ENCODE results near the gene B9D1.

DNA sequence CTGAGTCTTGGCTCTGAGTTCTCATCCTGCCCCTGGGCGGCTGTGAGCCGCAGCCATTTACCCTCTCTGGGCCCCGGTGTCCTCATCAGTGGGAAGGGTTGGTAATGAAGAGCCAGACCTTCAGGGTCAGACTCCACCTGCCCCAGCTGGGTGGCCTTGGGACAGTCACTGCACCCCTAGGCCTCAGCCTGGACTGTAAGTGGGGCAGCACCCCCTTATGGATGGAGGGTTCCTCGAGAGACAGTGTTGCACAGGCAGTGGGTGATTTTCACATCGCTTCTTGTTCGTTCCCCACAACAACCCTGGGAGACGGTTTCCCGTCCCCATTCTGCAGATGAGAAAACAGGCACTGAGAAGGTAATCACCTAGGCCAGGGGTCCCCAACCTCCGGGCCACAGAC lies 60.5 kb downstream of the B9D1 start:
- TF ChIP-seq, protein P1, sequence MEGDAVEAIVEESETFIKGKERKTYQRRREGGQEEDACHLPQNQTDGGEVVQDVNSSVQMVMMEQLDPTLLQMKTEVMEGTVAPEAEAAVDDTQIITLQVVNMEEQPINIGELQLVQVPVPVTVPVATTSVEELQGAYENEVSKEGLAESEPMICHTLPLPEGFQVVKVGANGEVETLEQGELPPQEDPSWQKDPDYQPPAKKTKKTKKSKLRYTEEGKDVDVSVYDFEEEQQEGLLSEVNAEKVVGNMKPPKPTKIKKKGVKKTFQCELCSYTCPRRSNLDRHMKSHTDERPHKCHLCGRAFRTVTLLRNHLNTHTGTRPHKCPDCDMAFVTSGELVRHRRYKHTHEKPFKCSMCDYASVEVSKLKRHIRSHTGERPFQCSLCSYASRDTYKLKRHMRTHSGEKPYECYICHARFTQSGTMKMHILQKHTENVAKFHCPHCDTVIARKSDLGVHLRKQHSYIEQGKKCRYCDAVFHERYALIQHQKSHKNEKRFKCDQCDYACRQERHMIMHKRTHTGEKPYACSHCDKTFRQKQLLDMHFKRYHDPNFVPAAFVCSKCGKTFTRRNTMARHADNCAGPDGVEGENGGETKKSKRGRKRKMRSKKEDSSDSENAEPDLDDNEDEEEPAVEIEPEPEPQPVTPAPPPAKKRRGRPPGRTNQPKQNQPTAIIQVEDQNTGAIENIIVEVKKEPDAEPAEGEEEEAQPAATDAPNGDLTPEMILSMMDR (conservative IDR thresholded peaks at IDR 0.05; ENCODE audit: low read depth in 2 of 2) = peak in 1 of 2 experiments; percentile 37; a peak in 2 of 4 replicates
- TF ChIP-seq POLR2AphosphoS5 (IDR thresholded peaks at IDR 0.05; ENCODE audit: low read depth) (no peak), EZH2 (IDR thresholded peaks at IDR 0.05; ENCODE audit: low read depth, unreplicated experiment) (no peak), EZH2phosphoT487 (IDR thresholded peaks at IDR 0.05; ENCODE audit: unreplicated experiment) (no peak), ZNF331 (CRISPR knock-in tag; IDR thresholded peaks at IDR 0.05; ENCODE audit: low read depth) (no peak), JUNB (IDR thresholded peaks at IDR 0.05; ENCODE audit: unreplicated experiment) (no peak), CREB1 (CRISPR knock-in tag; IDR thresholded peaks at IDR 0.05; ENCODE audit: low read depth) (no peak), ZNF114 (CRISPR knock-in tag; IDR thresholded peaks at IDR 0.05) (no peak), STAT1 (IDR thresholded peaks at IDR 0.05; ENCODE audit: unreplicated experiment) (no peak)
- TF ChIP-seq, protein P2, sequence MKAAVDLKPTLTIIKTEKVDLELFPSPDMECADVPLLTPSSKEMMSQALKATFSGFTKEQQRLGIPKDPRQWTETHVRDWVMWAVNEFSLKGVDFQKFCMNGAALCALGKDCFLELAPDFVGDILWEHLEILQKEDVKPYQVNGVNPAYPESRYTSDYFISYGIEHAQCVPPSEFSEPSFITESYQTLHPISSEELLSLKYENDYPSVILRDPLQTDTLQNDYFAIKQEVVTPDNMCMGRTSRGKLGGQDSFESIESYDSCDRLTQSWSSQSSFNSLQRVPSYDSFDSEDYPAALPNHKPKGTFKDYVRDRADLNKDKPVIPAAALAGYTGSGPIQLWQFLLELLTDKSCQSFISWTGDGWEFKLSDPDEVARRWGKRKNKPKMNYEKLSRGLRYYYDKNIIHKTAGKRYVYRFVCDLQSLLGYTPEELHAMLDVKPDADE (IDR thresholded peaks at IDR 0.05) = no peak
- TF ChIP-seq, protein P3, sequence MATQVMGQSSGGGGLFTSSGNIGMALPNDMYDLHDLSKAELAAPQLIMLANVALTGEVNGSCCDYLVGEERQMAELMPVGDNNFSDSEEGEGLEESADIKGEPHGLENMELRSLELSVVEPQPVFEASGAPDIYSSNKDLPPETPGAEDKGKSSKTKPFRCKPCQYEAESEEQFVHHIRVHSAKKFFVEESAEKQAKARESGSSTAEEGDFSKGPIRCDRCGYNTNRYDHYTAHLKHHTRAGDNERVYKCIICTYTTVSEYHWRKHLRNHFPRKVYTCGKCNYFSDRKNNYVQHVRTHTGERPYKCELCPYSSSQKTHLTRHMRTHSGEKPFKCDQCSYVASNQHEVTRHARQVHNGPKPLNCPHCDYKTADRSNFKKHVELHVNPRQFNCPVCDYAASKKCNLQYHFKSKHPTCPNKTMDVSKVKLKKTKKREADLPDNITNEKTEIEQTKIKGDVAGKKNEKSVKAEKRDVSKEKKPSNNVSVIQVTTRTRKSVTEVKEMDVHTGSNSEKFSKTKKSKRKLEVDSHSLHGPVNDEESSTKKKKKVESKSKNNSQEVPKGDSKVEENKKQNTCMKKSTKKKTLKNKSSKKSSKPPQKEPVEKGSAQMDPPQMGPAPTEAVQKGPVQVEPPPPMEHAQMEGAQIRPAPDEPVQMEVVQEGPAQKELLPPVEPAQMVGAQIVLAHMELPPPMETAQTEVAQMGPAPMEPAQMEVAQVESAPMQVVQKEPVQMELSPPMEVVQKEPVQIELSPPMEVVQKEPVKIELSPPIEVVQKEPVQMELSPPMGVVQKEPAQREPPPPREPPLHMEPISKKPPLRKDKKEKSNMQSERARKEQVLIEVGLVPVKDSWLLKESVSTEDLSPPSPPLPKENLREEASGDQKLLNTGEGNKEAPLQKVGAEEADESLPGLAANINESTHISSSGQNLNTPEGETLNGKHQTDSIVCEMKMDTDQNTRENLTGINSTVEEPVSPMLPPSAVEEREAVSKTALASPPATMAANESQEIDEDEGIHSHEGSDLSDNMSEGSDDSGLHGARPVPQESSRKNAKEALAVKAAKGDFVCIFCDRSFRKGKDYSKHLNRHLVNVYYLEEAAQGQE (IDR thresholded peaks at IDR 0.05; ENCODE audit: unreplicated experiment) = no peak
